Activated CD4-positive, alpha-beta T cell treated with anti-CD3 and anti-CD28 coated beads, Interleukin-2, amount 50 U/mL, for 24 hours (primary cell): ENCODE measurements around the gene SNX24.
"Not testable (repeated sequence)": the region's sequence is repeated elsewhere in the genome, so short reads cannot be mapped to it uniquely, and the experiment has no call there.

Experiments used
- DNase-seq, 2 donors: peaks; one replicate each; pipeline ENCODE4 v3.0.0-alpha.2; 2020; ENCODE audit warnings: low read depth in 1 of 2, low spot score in 1 of 2

Gene SNX24

GRCh38 chr5:122845229-122846050 is at the start of gene SNX24:
TSS of gene SNX24 (plus strand) at chr5:122845613. CDS start at chr5:122845634, 21 bp downstream.
- DNase-seq = peak; percentile 35 to 40

GRCh38 chr5:122805481-122805880 is 39.9 kb upstream of the SNX24 start:
- DNase-seq = no peak

GRCh38 chr5:122810405-122810804 is 35.0 kb upstream of the SNX24 start:
- DNase-seq = no peak

GRCh38 chr5:122815218-122815767 is 30.1 kb upstream of the SNX24 start:
- DNase-seq = no peak

- no peak for DNase-seq
Observed at GRCh38 chr5:122816756-122817155, 28.7 kb upstream of the SNX24 start.

- DNase-seq = no peak
Observed at GRCh38 chr5:122831984-122832383, 13.4 kb upstream of the SNX24 start.

GRCh38 chr5:122835681-122836080 is 9.7 kb upstream of the SNX24 start:
- DNase-seq = no peak

GRCh38 chr5:122836947-122837346 is 8.5 kb upstream of the SNX24 start:
- no peak for DNase-seq

GRCh38 chr5:122839731-122840130 is 5.7 kb upstream of the SNX24 start:
- no peak for DNase-seq

GRCh38 chr5:122842016-122842580 is 3.3 kb upstream of the SNX24 start:
- no peak for DNase-seq

GRCh38 chr5:122844136-122844909 is 1.1 kb upstream of the SNX24 start:
- DNase-seq = no peak

GRCh38 chr5:122844910-122845228 is 544 bp upstream of the SNX24 start:
- DNase-seq = no peak

GRCh38 chr5:122846051-122846550 is 688 bp downstream of the SNX24 start:
- no peak for DNase-seq

- no peak for DNase-seq
Observed at GRCh38 chr5:122847687-122848081, 2.3 kb downstream of the SNX24 start.

- no peak for DNase-seq
Observed at GRCh38 chr5:122849771-122850170, 4.4 kb downstream of the SNX24 start.

GRCh38 chr5:122857538-122857937 is 12.1 kb downstream of the SNX24 start:
- DNase-seq = not testable (repeated sequence)

- DNase-seq = no peak
Observed at GRCh38 chr5:122858451-122858850, 13.0 kb downstream of the SNX24 start.

GRCh38 chr5:122863240-122863639 is 17.8 kb downstream of the SNX24 start:
- no peak for DNase-seq

- DNase-seq = no peak
Observed at GRCh38 chr5:122863721-122864120, 18.3 kb downstream of the SNX24 start.

GRCh38 chr5:122864400-122864799 is 19.0 kb downstream of the SNX24 start:
- DNase-seq = no peak

- DNase-seq = no peak
Observed at GRCh38 chr5:122864842-122865241, 19.4 kb downstream of the SNX24 start.
